GM12878 (cell line): ENCODE data around the gene ATOSA.

Source experiments
- ASH2L ChIP-seq: fragments of 300-600, 200-600 bp; sonication (generic); IDR thresholded peaks from 2 replicates; pipeline ENCODE4 v1.6.1; 2017; ENCODE audit warnings: low read depth, mild to moderate bottlenecking, borderline replicate concordance
- CHD2 ChIP-seq: IDR thresholded peaks from 2 replicates; pipeline ENCODE4 v1.6.1; 2011; ENCODE audit warnings: low read depth, low read length, improper control_type of control experiment, borderline replicate concordance
- CREB1 ChIP-seq: IDR thresholded peaks from 2 replicates; pipeline ENCODE4 v1.6.1; 2012; ENCODE audit warnings: low read depth, mild to moderate bottlenecking, inconsistent platforms
- EP300 ChIP-seq, 2 experiments: fragments of 150-350 bp in 1 of 2; IDR thresholded peaks; 2 replicates each; pipeline ENCODE4 v1.6.1; 2011 to 2012; ENCODE audit warnings: low read depth in 2 of 2, low read length in 2 of 2, borderline replicate concordance in 1 of 2, improper control_type of control experiment in 1 of 2, inconsistent platforms in 1 of 2; ENCODE audit not compliant: control insufficient read depth in 1 of 2
- EZH2 ChIP-seq: IDR thresholded peaks from 2 replicates; pipeline ENCODE4 v1.6.1; 2012; ENCODE audit warnings: low read depth, mild to moderate bottlenecking, control low read depth, inconsistent platforms, low read length, borderline replicate concordance; ENCODE audit not compliant: control insufficient read depth
- JUND ChIP-seq: IDR thresholded peaks from 2 replicates; pipeline ENCODE4 v1.6.1; 2012; ENCODE audit warnings: low read depth, mild to moderate bottlenecking, low read length, improper control_type of control experiment, moderate library complexity
- NR2C2 ChIP-seq: IDR thresholded peaks from 2 replicates; pipeline ENCODE4 v1.6.1; 2011; ENCODE audit warnings: borderline replicate concordance, low read depth; ENCODE audit not compliant: control insufficient read depth, insufficient read length
- PAX5 ChIP-seq: IDR thresholded peaks from 2 replicates; pipeline ENCODE4 v1.6.1; 2011; ENCODE audit warnings: low read depth, low read length, borderline replicate concordance
- POLR2A ChIP-seq: IDR thresholded peaks from 2 replicates; pipeline ENCODE4 v1.6.1; 2011; ENCODE audit warnings: low read depth, mild to moderate bottlenecking, low read length
- POLR2AphosphoS5 ChIP-seq: IDR thresholded peaks from 2 replicates; pipeline ENCODE4 v1.6.1; 2011; ENCODE audit warnings: mild to moderate bottlenecking, low read length, inconsistent platforms
- SMC3 ChIP-seq: IDR thresholded peaks from 2 replicates; pipeline ENCODE4 v1.6.1; 2011; ENCODE audit warnings: low read length, improper control_type of control experiment, borderline replicate concordance
- TAF1 ChIP-seq: IDR thresholded peaks from 2 replicates; pipeline ENCODE4 v1.6.1; 2011; ENCODE audit warnings: mild to moderate bottlenecking, low read depth, low read length, borderline replicate concordance
- TF ChIP-seq, protein P1 (sequence below): IDR thresholded peaks from 2 replicates; pipeline ENCODE4 v1.6.1; 2012; ENCODE audit warnings: mild to moderate bottlenecking, low read depth, low read length
- TF ChIP-seq, protein P2 (sequence below), 3 experiments: IDR thresholded peaks in 2 of 3; conservative IDR thresholded peaks in 1 of 3; 2 replicates each; pipeline ENCODE4 v1.5.1; 2011; ENCODE audit warnings: low read depth in 3 of 3, low read length in 3 of 3, mild to moderate bottlenecking in 3 of 3, control low read depth in 2 of 3, moderate library complexity in 2 of 3, inconsistent platforms in 1 of 3, mixed read lengths in 1 of 3; ENCODE audit not compliant: control insufficient read depth in 2 of 3, insufficient read depth in 1 of 3; ENCODE audit errors: extremely low read depth in 1 of 3

DNA sequence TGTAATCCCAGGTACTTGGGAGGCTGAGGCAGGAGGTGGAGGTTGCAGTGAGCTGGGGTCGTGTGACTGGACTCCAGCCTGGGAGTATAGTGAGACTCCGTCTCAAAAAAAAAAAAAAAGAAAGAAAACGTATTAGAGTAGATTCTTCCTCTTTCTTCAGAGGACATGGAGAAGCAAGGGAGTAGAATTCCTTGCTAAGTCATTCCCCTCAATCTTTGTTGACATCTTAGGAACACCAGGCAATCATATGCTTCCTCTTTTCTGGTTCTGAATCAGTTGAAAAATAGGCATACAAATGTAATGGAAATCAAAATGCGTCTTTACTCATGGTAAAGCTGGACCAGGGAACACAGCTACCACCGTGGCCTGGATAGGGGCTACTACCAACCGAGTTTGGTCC lies 38.3 kb upstream of the ATOSA start:
- TF ChIP-seq EP300 (IDR thresholded peaks at IDR 0.05; ENCODE audit: borderline replicate concordance in 1 of 2, control insufficient read depth in 1 of 2, low read depth in 2 of 2, low read length in 2 of 2), result no peak
- no peak for TF ChIP-seq TAF1
- TF ChIP-seq, protein P1, sequence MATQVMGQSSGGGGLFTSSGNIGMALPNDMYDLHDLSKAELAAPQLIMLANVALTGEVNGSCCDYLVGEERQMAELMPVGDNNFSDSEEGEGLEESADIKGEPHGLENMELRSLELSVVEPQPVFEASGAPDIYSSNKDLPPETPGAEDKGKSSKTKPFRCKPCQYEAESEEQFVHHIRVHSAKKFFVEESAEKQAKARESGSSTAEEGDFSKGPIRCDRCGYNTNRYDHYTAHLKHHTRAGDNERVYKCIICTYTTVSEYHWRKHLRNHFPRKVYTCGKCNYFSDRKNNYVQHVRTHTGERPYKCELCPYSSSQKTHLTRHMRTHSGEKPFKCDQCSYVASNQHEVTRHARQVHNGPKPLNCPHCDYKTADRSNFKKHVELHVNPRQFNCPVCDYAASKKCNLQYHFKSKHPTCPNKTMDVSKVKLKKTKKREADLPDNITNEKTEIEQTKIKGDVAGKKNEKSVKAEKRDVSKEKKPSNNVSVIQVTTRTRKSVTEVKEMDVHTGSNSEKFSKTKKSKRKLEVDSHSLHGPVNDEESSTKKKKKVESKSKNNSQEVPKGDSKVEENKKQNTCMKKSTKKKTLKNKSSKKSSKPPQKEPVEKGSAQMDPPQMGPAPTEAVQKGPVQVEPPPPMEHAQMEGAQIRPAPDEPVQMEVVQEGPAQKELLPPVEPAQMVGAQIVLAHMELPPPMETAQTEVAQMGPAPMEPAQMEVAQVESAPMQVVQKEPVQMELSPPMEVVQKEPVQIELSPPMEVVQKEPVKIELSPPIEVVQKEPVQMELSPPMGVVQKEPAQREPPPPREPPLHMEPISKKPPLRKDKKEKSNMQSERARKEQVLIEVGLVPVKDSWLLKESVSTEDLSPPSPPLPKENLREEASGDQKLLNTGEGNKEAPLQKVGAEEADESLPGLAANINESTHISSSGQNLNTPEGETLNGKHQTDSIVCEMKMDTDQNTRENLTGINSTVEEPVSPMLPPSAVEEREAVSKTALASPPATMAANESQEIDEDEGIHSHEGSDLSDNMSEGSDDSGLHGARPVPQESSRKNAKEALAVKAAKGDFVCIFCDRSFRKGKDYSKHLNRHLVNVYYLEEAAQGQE, result no peak
- TF ChIP-seq SMC3, result no peak
- TF ChIP-seq, protein P2, sequence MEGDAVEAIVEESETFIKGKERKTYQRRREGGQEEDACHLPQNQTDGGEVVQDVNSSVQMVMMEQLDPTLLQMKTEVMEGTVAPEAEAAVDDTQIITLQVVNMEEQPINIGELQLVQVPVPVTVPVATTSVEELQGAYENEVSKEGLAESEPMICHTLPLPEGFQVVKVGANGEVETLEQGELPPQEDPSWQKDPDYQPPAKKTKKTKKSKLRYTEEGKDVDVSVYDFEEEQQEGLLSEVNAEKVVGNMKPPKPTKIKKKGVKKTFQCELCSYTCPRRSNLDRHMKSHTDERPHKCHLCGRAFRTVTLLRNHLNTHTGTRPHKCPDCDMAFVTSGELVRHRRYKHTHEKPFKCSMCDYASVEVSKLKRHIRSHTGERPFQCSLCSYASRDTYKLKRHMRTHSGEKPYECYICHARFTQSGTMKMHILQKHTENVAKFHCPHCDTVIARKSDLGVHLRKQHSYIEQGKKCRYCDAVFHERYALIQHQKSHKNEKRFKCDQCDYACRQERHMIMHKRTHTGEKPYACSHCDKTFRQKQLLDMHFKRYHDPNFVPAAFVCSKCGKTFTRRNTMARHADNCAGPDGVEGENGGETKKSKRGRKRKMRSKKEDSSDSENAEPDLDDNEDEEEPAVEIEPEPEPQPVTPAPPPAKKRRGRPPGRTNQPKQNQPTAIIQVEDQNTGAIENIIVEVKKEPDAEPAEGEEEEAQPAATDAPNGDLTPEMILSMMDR (IDR thresholded peaks at IDR 0.05 in 2 of 3, conservative IDR thresholded peaks at IDR 0.05 in 1 of 3; ENCODE audit: control insufficient read depth in 2 of 3, extremely low read depth in 1 of 3, insufficient read depth in 1 of 3, low read depth in 3 of 3, low read length in 3 of 3), result no peak
- no peak for TF ChIP-seq EZH2
- no peak for TF ChIP-seq CREB1
- no peak for TF ChIP-seq JUND
- no peak for TF ChIP-seq CHD2
- no peak for TF ChIP-seq ASH2L
- TF ChIP-seq POLR2AphosphoS5, result no peak
- no peak for TF ChIP-seq NR2C2
- TF ChIP-seq PAX5, result no peak
- no peak for TF ChIP-seq POLR2A
